Panc1 (cell line): Measurements from ENCODE around the gene C1orf50. TPM values are rescaled to one million over a fixed set of nuclear protein-coding genes. Genes with fewer than 3 reads are reported as not detected.

Experiments
- ATAC-seq: fragments of 200-7000 bp; cut with Tn5 transposase; 2 replicates; pipeline ENCODE4 v1.9.1; 2020; ENCODE audit warnings: mild to moderate bottlenecking, moderate library complexity
- BruUV-seq: library from RNA; stranded (reverse); fragments of 400-500 nt; replicated peaks from 2 replicates; lab custom pipeline; 2021; lab: Mats Ljungman, UMichigan
- CTCF ChIA-PET: fragments of 300-600 bp; sonication (Branson Sonifier 250); formaldehyde crosslinking; loops from one replicate; lab custom pipeline; 2022; ENCODE audit warnings: antibody characterized with exemption; lab: Charles Lee
- POLR2A ChIA-PET: fragments of 300-600 bp; sonication (Branson Sonifier 250); formaldehyde crosslinking; loops from one replicate; lab custom pipeline; 2022; ENCODE audit warnings: antibody characterized with exemption; lab: Charles Lee
- DNase-seq: peaks from one replicate; pipeline ENCODE4 v3.0.0-alpha.2; 2010; ENCODE audit warnings: low read depth, low spot score
- H3K27ac ChIP-seq: 2 replicates; pipeline ENCODE4 v1.5.1; 2011; ENCODE audit warnings: mild to moderate bottlenecking, low read length, inconsistent platforms
- H3K27me3 ChIP-seq: fragments of 200-500 bp; sonication (Bioruptor generic); 2 replicates; pipeline ENCODE4 v1.6.0; 2014; ENCODE audit warnings: low read length, inconsistent platforms; ENCODE audit not compliant: control insufficient read depth, insufficient read depth
- H3K36me3 ChIP-seq: fragments of 200-500 bp; sonication (Bioruptor generic); 2 replicates; pipeline ENCODE4 v1.5.1; 2014; ENCODE audit warnings: inconsistent platforms, mild to moderate bottlenecking, low read length, moderate library complexity; ENCODE audit not compliant: control insufficient read depth, insufficient read depth
- H3K4me1 ChIP-seq: 2 replicates; pipeline ENCODE4 v1.5.1; 2011; ENCODE audit warnings: inconsistent platforms, mild to moderate bottlenecking, low read length, moderate library complexity; ENCODE audit not compliant: control insufficient read depth, insufficient read depth
- H3K4me3 ChIP-seq, 2 experiments: 2 replicates each; pipeline ENCODE4 v1.5.1; 2011 to 2012; ENCODE audit warnings: low read depth in 2 of 2, low read length in 2 of 2, mild to moderate bottlenecking in 2 of 2, inconsistent platforms in 1 of 2, moderate library complexity in 1 of 2
- H3K9me3 ChIP-seq: fragments of 200-500 bp; sonication (Bioruptor generic); 2 replicates; pipeline ENCODE4 v1.5.1; 2014; ENCODE audit warnings: low read depth, mild to moderate bottlenecking, inconsistent platforms, low read length, moderate library complexity; ENCODE audit not compliant: control insufficient read depth, insufficient read depth
- CTCF ChIP-seq: fragments of 450-650 bp; IDR thresholded peaks from 2 replicates; pipeline ENCODE4 v1.5.1; 2017; ENCODE audit warnings: mild to moderate bottlenecking
- POLR2AphosphoS5 ChIP-seq: IDR thresholded peaks from 2 replicates; pipeline ENCODE4 v1.6.1; 2012; ENCODE audit warnings: mild to moderate bottlenecking, low read depth, low read length, moderate library complexity
- REST ChIP-seq, 2 experiments: IDR thresholded peaks; 2 replicates each; pipeline ENCODE4 v1.6.1; 2011 to 2012; ENCODE audit warnings: low read depth in 2 of 2, control low read depth in 1 of 2, low read length in 1 of 2, mild to moderate bottlenecking in 1 of 2, moderate library complexity in 1 of 2; ENCODE audit not compliant: insufficient read depth in 1 of 2
- SIN3A ChIP-seq: IDR thresholded peaks from 2 replicates; pipeline ENCODE4 v1.6.1; 2012; ENCODE audit warnings: low read depth, mild to moderate bottlenecking, low read length, moderate library complexity, borderline replicate concordance; ENCODE audit not compliant: insufficient read depth
- TCF7L2 ChIP-seq: IDR thresholded peaks from 2 replicates; pipeline ENCODE4 v1.6.1; 2011; ENCODE audit warnings: mild to moderate bottlenecking, low read depth, low read length, inconsistent platforms
- in situ Hi-C: cut with HindIII; loops from 2 replicates; pipeline ENCODE4 v1.10.0; 2016; ENCODE audit warnings: low sequenced_read_pairs, low pct_unique_long_range_greater_than_20kb
- intact Hi-C: fragments of 100-400 bp; cut with micrococcal nuclease; formaldehyde crosslinking; loops from one replicate; pipeline ENCODE4 v1.10.0; 2022; ENCODE audit not compliant: unreplicated experiment
- total RNA-seq: library from RNA; stranded (reverse); gene quantifications from one replicate; pipeline ENCODE4 v1.2.1, GENCODE V29; 2021; ENCODE audit not compliant: unreplicated experiment

Gene C1orf50
- total RNA-seq, 1 experiment from 2014 or later, result 5.8 TPM

DNA sequence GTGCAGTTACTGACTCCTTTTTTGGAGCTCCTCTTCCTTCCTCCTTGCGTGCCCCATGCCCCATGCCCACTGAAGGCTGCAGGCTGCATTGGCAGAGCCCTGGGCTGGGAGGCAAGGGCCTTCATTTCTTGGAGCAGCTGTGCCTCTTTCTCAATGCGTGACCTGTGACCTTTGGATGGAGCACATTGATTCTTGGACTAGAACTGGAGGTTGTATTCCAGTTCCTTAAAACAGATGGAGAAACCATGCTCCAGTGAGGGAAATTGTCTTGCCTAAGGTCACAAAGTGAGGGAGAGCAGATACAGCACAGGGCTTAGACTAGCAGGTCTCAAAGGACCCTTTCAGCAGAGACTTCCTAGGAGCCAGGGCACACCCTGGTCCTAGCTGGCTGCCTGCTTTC, 26.8 kb downstream of the C1orf50 start:
- in situ Hi-C loops, result no loop called here

DNA sequence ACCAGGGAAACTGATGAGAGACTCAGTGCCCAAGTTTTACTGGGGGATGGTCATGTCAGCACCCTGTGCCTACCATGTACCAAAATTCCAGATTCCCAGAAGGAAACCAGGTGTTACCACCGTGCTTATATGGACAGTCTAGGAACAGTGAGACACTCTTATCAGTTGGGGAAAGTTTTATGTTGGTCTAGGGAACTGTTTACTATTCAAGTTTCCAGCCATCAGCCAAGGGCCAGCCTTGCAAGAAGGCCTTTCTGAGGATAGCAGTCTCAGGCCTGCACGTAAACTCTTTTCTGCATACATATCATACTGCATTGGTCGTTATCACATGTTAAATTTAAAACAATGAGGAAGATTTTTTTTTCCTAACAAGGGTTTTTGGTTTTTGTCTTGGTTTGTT, 30.4 kb downstream of the C1orf50 start:
- Histone ChIP-seq H3K9me3 (no peaks in the 10 kb centered on the region), H3K4me3 (no peak overlapping the region), H3K27me3 (peaks cover 2% of the 10 kb centered on the region; the same call in 1 of the 2 replicates), H3K27ac (no peak overlapping the region), H3K4me1 (no peaks in the 10 kb centered on the region), H3K36me3 (no peaks in the 10 kb centered on the region)
- POLR2A ChIA-PET, result no interaction called here
- TF ChIP-seq CTCF, result no peak
- TF ChIP-seq POLR2AphosphoS5, result no peak
- TF ChIP-seq REST (IDR thresholded peaks at IDR 0.05; ENCODE audit: insufficient read depth in 1 of 2, low read depth in 2 of 2, low read length in 1 of 2), result no peak
- no peak for TF ChIP-seq SIN3A
- TF ChIP-seq TCF7L2, result no peak
- CTCF ChIA-PET, result interaction anchor here (0.8 kb wide), 1 partner anchor 115 kb away, joined by 3 read pairs; no protein-coding TSS in a partner anchor
- no TSS peak for BruUV-seq
- no peak for ATAC-seq
- in situ Hi-C loops (no loop called here), intact Hi-C loops (no loop called here)
- DNase-seq, result no peak

More for the DNA sequence above, 26.8 kb downstream of the C1orf50 start:
- no peaks in the 10 kb centered on the region for H3K4me1 ChIP-seq
- H3K4me3 ChIP-seq, result no peak overlapping the region
- DNase-seq (no peak), ATAC-seq (no peak)
- H3K27ac ChIP-seq, result no peak overlapping the region
- ChIA-PET CTCF (no interaction called here), POLR2A (no interaction called here)
- intact Hi-C loops, result no loop called here
- TF ChIP-seq POLR2AphosphoS5 (no peak), SIN3A (no peak), CTCF (no peak), REST (IDR thresholded peaks at IDR 0.05; ENCODE audit: insufficient read depth in 1 of 2, low read depth in 2 of 2, low read length in 1 of 2) (no peak), TCF7L2 (no peak)
- BruUV-seq, result no TSS peak
- no peaks in the 10 kb centered on the region for H3K27me3 ChIP-seq
- H3K9me3 ChIP-seq, result no peaks in the 10 kb centered on the region
- no peaks in the 10 kb centered on the region for H3K36me3 ChIP-seq
